Muscle layer of duodenum (tissue), 2 donors: ENCODE results near the gene KMT2D.

Experiments used
- H3K27ac ChIP-seq: one replicate; pipeline ENCODE4 v1.7.0; 2013; ENCODE audit warnings: mild to moderate bottlenecking, low read length
- H3K27me3 ChIP-seq: one replicate; pipeline ENCODE4 v1.7.0; 2013; ENCODE audit warnings: low read depth, mild to moderate bottlenecking, control low read depth, low read length
- H3K36me3 ChIP-seq, 2 donors: one replicate each; pipeline ENCODE4 v1.7.0; 2013; ENCODE audit warnings: low read length in 2 of 2, control low read depth in 1 of 2, mild to moderate bottlenecking in 1 of 2; ENCODE audit not compliant: insufficient read depth in 2 of 2, control insufficient read depth in 1 of 2
- H3K4me1 ChIP-seq, 2 donors: one replicate each; pipeline ENCODE4 v1.7.0; 2013; ENCODE audit warnings: low read length in 2 of 2, mild to moderate bottlenecking in 2 of 2, control low read depth in 1 of 2, moderate library complexity in 1 of 2; ENCODE audit not compliant: insufficient read depth in 2 of 2, control insufficient read depth in 1 of 2
- H3K4me3 ChIP-seq, 2 donors: one replicate each; pipeline ENCODE4 v1.7.0; 2013; ENCODE audit warnings: low read length in 2 of 2, low read depth in 1 of 2, mild to moderate bottlenecking in 1 of 2
- H3K9me3 ChIP-seq, 2 donors: one replicate each; pipeline ENCODE4 v1.7.0; 2013; ENCODE audit warnings: low read length in 2 of 2, control low read depth in 1 of 2, mild to moderate bottlenecking in 1 of 2; ENCODE audit not compliant: control insufficient read depth in 1 of 2
- donor health status: healthy.

Gene KMT2D

DNA sequence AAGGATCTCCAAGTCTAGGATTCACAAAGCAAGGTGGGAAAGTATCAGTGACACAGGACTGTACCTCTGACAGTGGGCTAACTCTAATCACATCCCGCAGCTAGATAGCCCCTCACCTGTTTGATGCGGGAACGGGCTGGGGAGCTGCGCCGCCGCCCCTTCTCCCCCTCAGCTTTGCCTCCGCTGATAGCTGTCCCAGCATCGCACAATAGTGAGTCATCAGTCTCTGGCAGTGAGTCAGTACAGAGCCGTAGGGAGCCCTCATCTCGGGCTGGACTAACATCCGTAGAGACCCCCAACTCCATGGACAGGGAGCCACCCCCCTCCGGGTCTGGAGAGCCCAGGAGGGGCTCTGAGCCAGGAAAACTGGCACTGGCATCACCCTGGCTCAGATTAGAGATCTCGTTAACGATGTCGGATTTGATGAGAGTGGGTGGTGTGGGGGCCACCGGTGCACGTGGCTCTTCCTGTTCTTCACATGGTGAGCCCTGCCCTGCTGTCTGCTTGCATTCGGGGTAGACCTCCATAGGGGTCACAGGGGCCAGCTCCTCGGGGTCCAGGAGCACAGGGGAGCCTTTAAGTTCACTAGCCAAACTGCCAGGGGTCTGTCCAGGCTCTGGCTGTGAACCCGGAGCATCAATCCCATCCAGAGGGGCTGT is 10.9 kb downstream of the KMT2D start:
- Histone ChIP-seq H3K4me3 (no peak overlapping the region), H3K27ac (no peak overlapping the region), H3K27me3 (no peaks in the 10 kb centered on the region), H3K9me3 (no peaks in the 10 kb centered on the region), H3K36me3 (peaks cover 76 to 97% of the 10 kb centered on the region in 2 donors), H3K4me1 (no peaks in the 10 kb centered on the region)

GRCh38 chr12:49048953-49049352 is 11.6 kb downstream of the KMT2D start:
- no peaks in the 10 kb centered on the region for H3K27me3 ChIP-seq
- H3K4me3 ChIP-seq, result no peak overlapping the region
- no peak overlapping the region for H3K27ac ChIP-seq
- peaks cover 80 to 97% of the 10 kb centered on the region in 2 donors for H3K36me3 ChIP-seq
- H3K9me3 ChIP-seq, result no peaks in the 10 kb centered on the region
- no peaks in the 10 kb centered on the region for H3K4me1 ChIP-seq

DNA sequence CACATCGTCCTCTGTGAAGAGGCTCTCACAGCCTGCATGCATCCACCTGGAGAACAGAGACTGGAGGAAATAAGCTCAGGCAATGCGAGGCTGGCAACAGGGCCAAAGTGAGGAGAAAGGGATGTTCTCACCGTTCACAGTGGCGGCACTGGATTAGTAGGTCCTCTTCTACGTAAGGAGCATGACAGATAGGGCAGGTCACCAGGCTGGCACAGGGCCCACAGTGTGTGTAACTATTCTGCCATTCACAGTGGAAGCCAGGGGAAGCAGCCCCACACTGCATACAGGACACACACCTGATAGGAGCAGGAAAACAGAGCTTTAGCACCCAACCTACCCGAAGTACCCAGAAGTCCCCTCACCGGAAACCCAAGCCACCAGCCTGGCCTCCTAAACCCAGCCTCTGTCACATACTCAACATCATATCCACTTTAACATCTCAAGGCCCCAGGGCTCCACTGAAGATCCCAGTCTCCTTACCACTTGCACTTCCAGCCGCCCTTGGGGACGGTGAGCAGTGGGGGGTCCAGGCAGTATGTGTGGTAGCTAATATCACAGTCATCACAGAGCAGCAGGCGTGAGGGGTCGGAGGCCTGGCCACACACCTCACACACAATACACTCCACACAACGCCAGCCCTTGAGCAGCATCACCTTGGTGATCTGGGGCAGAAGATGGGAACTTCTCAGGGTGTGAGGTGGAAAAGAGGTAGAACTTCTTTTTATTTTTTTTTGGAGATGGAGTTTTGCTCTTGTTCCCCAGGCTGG is 14.3 kb downstream of the KMT2D start:
- no peaks in the 10 kb centered on the region for H3K4me1 ChIP-seq
- peaks cover 82 to 97% of the 10 kb centered on the region in 2 donors for H3K36me3 ChIP-seq
- no peak overlapping the region for H3K27ac ChIP-seq
- no peak overlapping the region for H3K4me3 ChIP-seq
- H3K9me3 ChIP-seq, result no peaks in the 10 kb centered on the region
- no peaks in the 10 kb centered on the region for H3K27me3 ChIP-seq

DNA sequence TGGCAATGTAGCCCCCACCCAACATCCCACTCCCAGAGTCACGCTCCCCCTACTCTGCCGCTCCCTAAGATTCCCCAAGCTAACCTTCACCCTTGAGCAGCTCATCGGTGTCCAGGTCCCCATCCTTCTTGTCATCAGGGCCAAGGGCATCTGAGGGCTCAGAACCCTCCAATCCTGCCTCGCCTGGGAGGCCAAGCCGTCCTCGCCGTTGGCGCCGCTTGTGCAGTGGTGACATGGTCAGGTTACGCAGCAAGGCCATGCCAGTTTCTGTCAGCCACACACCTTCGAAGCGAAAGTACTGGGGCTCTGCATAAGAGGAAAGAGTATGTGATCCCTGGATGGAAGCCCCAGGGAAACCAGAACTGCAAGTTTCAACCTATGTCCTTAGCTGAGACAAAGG is 15.9 kb downstream of the KMT2D start:
- no peaks in the 10 kb centered on the region for H3K4me1 ChIP-seq
- H3K4me3 ChIP-seq, result no peak overlapping the region
- H3K36me3 ChIP-seq, result peaks cover 73 to 97% of the 10 kb centered on the region in 2 donors
- H3K27me3 ChIP-seq, result no peaks in the 10 kb centered on the region
- H3K9me3 ChIP-seq, result no peaks in the 10 kb centered on the region
- no peak overlapping the region for H3K27ac ChIP-seq

DNA sequence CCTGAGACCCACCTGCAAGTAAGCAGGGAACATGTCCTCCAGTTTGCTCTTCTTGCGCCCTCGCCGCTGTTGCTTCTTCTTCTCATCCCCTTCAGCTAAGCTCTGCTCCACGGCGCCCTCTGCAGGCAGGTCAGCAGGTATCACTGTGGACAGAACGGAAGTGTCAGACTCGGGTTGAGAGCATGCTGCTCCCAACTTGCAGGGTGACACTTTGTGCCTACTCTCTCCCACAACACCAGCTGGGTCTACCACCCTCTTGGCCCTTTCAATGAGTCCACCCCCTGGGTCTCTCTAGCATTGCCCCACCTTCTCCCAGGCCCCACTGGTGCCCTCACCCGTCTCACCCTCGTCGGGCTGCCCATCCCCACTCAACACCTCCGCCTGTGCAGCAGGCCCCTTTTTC is 16.7 kb downstream of the KMT2D start:
- H3K9me3 ChIP-seq, result no peaks in the 10 kb centered on the region
- H3K27ac ChIP-seq, result no peak overlapping the region
- H3K4me3 ChIP-seq, result no peak overlapping the region
- H3K4me1 ChIP-seq, result no peaks in the 10 kb centered on the region
- peaks cover 73 to 97% of the 10 kb centered on the region in 2 donors for H3K36me3 ChIP-seq
- H3K27me3 ChIP-seq, result no peaks in the 10 kb centered on the region

- no peaks in the 10 kb centered on the region for H3K4me1 ChIP-seq
- H3K4me3 ChIP-seq, result no peak overlapping the region
- no peaks in the 10 kb centered on the region for H3K27me3 ChIP-seq
- H3K9me3 ChIP-seq, result no peaks in the 10 kb centered on the region
- no peak overlapping the region for H3K27ac ChIP-seq
- H3K36me3 ChIP-seq, result peaks cover 71 to 96% of the 10 kb centered on the region in 2 donors
Measured at GRCh38 chr12:49043241-49043640, 17.4 kb downstream of the KMT2D start.

DNA sequence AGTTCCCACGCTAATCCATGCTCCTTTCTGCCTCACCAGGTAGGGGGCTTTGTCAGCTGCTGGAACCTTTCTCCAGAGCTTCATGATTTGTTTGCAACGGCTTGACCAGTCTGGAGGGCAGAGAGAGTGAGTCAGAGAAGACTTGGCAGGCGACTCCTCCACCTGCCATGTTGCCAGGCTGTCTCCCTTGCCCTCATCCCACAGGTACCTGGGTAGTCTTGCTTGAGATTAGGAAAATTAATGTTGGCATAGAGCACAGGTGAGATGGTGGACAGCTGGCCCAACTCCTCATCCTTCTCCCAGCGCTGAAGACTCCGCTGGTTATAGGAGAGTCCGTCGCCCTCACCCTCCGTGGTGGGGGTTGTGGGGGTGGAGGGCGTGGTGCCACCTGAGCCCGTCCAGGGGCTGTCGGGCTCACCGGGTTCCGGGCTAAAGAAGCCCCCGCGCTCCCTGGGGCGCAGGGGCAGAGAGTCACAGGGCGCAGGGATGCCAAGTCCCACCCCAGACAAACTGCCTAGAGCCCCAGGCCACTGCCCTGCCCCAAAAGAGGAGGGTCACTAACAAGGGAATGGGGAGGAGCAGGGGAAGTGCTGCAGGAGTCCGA is 18.6 kb downstream of the KMT2D start:
- Histone ChIP-seq H3K9me3 (no peaks in the 10 kb centered on the region), H3K4me3 (no peak overlapping the region), H3K27ac (no peak overlapping the region), H3K4me1 (no peaks in the 10 kb centered on the region), H3K27me3 (no peaks in the 10 kb centered on the region), H3K36me3 (peaks cover 76 to 99% of the 10 kb centered on the region in 2 donors)

- no peak overlapping the region for H3K4me3 ChIP-seq
- H3K9me3 ChIP-seq, result no peaks in the 10 kb centered on the region
- H3K27ac ChIP-seq, result no peak overlapping the region
- no peaks in the 10 kb centered on the region for H3K27me3 ChIP-seq
- H3K36me3 ChIP-seq, result peaks cover 76 to 96% of the 10 kb centered on the region in 2 donors
- H3K4me1 ChIP-seq, result no peaks in the 10 kb centered on the region
Measured at GRCh38 chr12:49041036-49041880, 19.3 kb downstream of the KMT2D start.

- no peaks in the 10 kb centered on the region for H3K9me3 ChIP-seq
- H3K27ac ChIP-seq, result no peak overlapping the region
- H3K4me3 ChIP-seq, result no peak overlapping the region
- no peaks in the 10 kb centered on the region for H3K4me1 ChIP-seq
- no peaks in the 10 kb centered on the region for H3K27me3 ChIP-seq
- peaks cover 69 to 88% of the 10 kb centered on the region in 2 donors for H3K36me3 ChIP-seq
Measured at GRCh38 chr12:49040364-49040855, 20.2 kb downstream of the KMT2D start.

GRCh38 chr12:49039421-49040363 is 20.9 kb downstream of the KMT2D start:
- Histone ChIP-seq H3K4me1 (no peaks in the 10 kb centered on the region), H3K4me3 (no peak overlapping the region), H3K9me3 (no peaks in the 10 kb centered on the region), H3K27me3 (no peaks in the 10 kb centered on the region), H3K36me3 (peaks cover 72 to 88% of the 10 kb centered on the region in 2 donors), H3K27ac (no peak overlapping the region)
